Heart left ventricle (tissue), 13 donors: ENCODE results near the gene STARD9.

ENCODE experiments used
- POLR2A ChIP-seq, 2 donors: fragments of 450-650 bp; IDR thresholded peaks; one replicate each; pipeline ENCODE4 v1.6.1; 2017; ENCODE audit warnings: antibody characterized with exemption in 2 of 2, mild to moderate bottlenecking in 2 of 2, moderate library complexity in 2 of 2
- TF ChIP-seq, protein P1 (sequence below), 12 donors: fragments of 200-600 bp; sonication (generic) in 4 of 12; IDR thresholded peaks; one replicate each; pipeline versions ENCODE4 v1.5.0 to v1.8.0; 2018 to 2022; ENCODE audit warnings: antibody characterized with exemption in 12 of 12, mild to moderate bottlenecking in 5 of 12
- donor health status: ischemic (EF 13 %, LVEDD 7.1; RV severe dilation, severe dysfunction).
- donor health status: DM: no; HTN: yes; CAD: no.
- donor health status: DM: no; HTN: no; CAD: no.
- donor health status: ischemic (EF 25% LVEDD 6.9; RV normal size, moderate dysfunction).
- donor health status: ischemic (EF 25% LVEDD 5.7; RV mildly dilated, moderate dysfunction).
- donor health status: ischemic (EF 35%, LVEDD 5.7; RV mildly dilated, moderate dysfunction).
- donor health status: nonischemic (EF 11% LVEDD 7.7; RV severe dilation, severe dysfunction).
- donor health status: DM: yes; HTN: yes; CAD: no.
- donor health status: PGD.
- donor health status: ischemic (EF 29% LVEDD 5.4; RV normal size, mild dysfunction).
- donor health status: nonischemic (EF 23%, LVEDD 6.1; RV moderate dilation, normal function).

DNA sequence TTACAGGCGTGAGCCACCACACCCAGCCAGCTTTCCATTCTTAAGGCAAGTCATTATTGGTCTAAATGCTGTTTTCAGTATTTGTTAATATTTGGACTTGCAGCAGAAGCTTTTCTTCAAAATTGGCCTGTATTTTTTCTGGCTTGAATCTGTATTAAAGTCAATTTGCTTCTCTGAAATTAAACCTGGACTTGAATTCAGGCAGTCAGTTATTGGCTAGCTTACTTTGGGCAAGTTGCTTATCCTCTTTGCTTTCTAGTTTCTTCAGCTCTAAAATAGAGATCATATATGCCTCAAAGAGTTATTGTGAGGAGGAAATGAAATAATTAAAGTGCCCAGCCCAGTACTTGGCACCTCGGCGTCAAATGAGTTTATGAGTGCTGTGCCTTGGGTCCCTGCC is 17.3 kb downstream of the STARD9 start:
- TF ChIP-seq, protein P1, sequence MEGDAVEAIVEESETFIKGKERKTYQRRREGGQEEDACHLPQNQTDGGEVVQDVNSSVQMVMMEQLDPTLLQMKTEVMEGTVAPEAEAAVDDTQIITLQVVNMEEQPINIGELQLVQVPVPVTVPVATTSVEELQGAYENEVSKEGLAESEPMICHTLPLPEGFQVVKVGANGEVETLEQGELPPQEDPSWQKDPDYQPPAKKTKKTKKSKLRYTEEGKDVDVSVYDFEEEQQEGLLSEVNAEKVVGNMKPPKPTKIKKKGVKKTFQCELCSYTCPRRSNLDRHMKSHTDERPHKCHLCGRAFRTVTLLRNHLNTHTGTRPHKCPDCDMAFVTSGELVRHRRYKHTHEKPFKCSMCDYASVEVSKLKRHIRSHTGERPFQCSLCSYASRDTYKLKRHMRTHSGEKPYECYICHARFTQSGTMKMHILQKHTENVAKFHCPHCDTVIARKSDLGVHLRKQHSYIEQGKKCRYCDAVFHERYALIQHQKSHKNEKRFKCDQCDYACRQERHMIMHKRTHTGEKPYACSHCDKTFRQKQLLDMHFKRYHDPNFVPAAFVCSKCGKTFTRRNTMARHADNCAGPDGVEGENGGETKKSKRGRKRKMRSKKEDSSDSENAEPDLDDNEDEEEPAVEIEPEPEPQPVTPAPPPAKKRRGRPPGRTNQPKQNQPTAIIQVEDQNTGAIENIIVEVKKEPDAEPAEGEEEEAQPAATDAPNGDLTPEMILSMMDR (IDR thresholded peaks at IDR 0.05) = no peak
- no peak for TF ChIP-seq POLR2A (IDR thresholded peaks at IDR 0.05)
